GM12891 (cell line): ENCODE measurements around the gene CCDC182.

ENCODE experiments used
- POLR2A ChIP-seq: IDR thresholded peaks from 2 replicates; pipeline ENCODE4 v1.6.1; 2011; ENCODE audit warnings: low read depth, low read length, control low read depth
- POLR2AphosphoS5 ChIP-seq: IDR thresholded peaks from 2 replicates; pipeline ENCODE4 v1.6.1; 2011; ENCODE audit warnings: low read depth, low read length, control low read depth
- TAF1 ChIP-seq: IDR thresholded peaks from 2 replicates; pipeline ENCODE4 v1.6.1; 2011; ENCODE audit warnings: low read depth, low read length, control low read depth

GRCh38 chr17:57756951-57757350, 11.9 kb upstream of the CCDC182 start:
- no peak for TF ChIP-seq POLR2A
- TF ChIP-seq POLR2AphosphoS5 = no peak
- TF ChIP-seq TAF1 = no peak
